Ovary (tissue), 9 donors: ENCODE data around the gene UBXN6. TPM values are rescaled to one million over a fixed set of nuclear protein-coding genes. Genes with fewer than 3 reads are reported as not detected.

Source experiments
- DNase-seq, 5 donors: peaks; one replicate each; pipeline ENCODE4 v3.0.0-alpha.2; 2019 to 2020
- H3K27ac ChIP-seq, 2 donors: fragments of 200-600 bp; one replicate each; pipeline versions ENCODE4 v1.5.1 to v1.8.0; 2019 to 2022
- H3K27me3 ChIP-seq: fragments of 200-600 bp; one replicate; pipeline ENCODE4 v1.8.0; 2022
- H3K36me3 ChIP-seq: fragments of 200-600 bp; sonication (generic); one replicate; pipeline ENCODE4 v1.5.1; 2019
- H3K4me1 ChIP-seq: one replicate; pipeline ENCODE4 v1.8.1; 2013; ENCODE audit warnings: mild to moderate bottlenecking, moderate library complexity; ENCODE audit not compliant: insufficient read depth
- H3K4me3 ChIP-seq: fragments of 200-600 bp; sonication (generic); one replicate; pipeline ENCODE4 v1.5.1; 2017
- H3K9me3 ChIP-seq, 2 donors: fragments of 200-600 bp in 1 of 2; sonication (generic) in 1 of 2; one replicate each; pipeline versions ENCODE4 v1.5.1 to v1.8.1; 2013 to 2019; ENCODE audit warnings: mild to moderate bottlenecking in 1 of 2, moderate library complexity in 1 of 2
- CTCF ChIP-seq, 3 donors: fragments of 450-650 bp in 2 of 3; fragments of 200-600 bp in 1 of 3; IDR thresholded peaks; one replicate each; pipeline versions ENCODE4 v1.5.1 to v1.8.0; 2016 to 2022; ENCODE audit warnings: antibody characterized with exemption in 3 of 3, mild to moderate bottlenecking in 1 of 3
- EP300 ChIP-seq: sonication (generic); formaldehyde crosslinking; IDR thresholded peaks from one replicate; pipeline ENCODE4 v1.6.1; 2017; ENCODE audit warnings: antibody characterized with exemption
- POLR2A ChIP-seq: fragments of 450-650 bp; IDR thresholded peaks from one replicate; pipeline ENCODE4 v1.6.1; 2017; ENCODE audit warnings: antibody characterized with exemption, mild to moderate bottlenecking, moderate library complexity
- WGBS, 3 donors: extraction: QIAGEN DNeasy Blood & Tissue Kit in 1 of 3; methylation state at CpG; one replicate each; pipeline versions ENCODE4 v1.1.5 to v1.1.7; 2013 to 2017; 5-methylcytosine and 5-hydroxymethylcytosine counted together
- intact Hi-C, 4 donors: fragments of 100-400 bp; cut with DNase I; formaldehyde crosslinking; loops; one replicate each; pipeline versions ENCODE4 v1.11.0 to v1.15.1; 2022 to 2023
- polyA plus RNA-seq, 2 donors: library from polyadenylated mRNA; stranded (reverse); fragments of 200-250 nt in 1 of 2; fragments of 350-450 nt in 1 of 2; fragmentation: Illumina TruSeq in 1 of 2; extraction: RNeasy Lipid Tissue Mini Kit (QIAGEN cat#74804) in 1 of 2; gene quantifications; one replicate each; pipeline ENCODE4 v1.2.3, GENCODE V29; 2013 to 2014
- total RNA-seq, 7 donors: library from RNA; depleted of rRNA in 2 of 7; stranded (reverse); fragments of >200 nt in 2 of 7; fragmentation: NEBNext Ultra II Directional in 3 of 7; extraction: Animal tissue kit (Norgen Biotek cat#: 25700) in 3 of 7; gene quantifications; one replicate each; pipeline versions ENCODE4 v1.1.0 to v1.2.4, GENCODE V29; 2016 to 2023
- donor health status: DM: no; HTN: no; CAD: no; lungs with moderate emphysema.
- donor health status: DM: no; HTN: no; CAD: no.
- donor health status: Bipolar disorder and iron deficiency.
- donor health status: DM: yes; HTN: yes; CAD: no.
- donor health status: DM: no; HTN: no; CAD: no.
- donor health status: DM: yes; HTN: yes; CAD: no.

UBXN6 gene
- total and polyA plus RNA-seq, 9 donors, result 19.3 to 170 (median 133) TPM

GRCh38 chr19:4444765-4445741 is 12.5 kb downstream of the UBXN6 start:
- no peak overlapping the region for H3K4me3 ChIP-seq
- H3K9me3 ChIP-seq, result no peaks in the 10 kb centered on the region
- H3K36me3 ChIP-seq, result no peaks in the 10 kb centered on the region
- peak overlapping the region in 1 of 2 donors; percentile 60 for H3K27ac ChIP-seq
- no peaks in the 10 kb centered on the region for H3K4me1 ChIP-seq
- H3K27me3 ChIP-seq, result no peaks in the 10 kb centered on the region
- intact Hi-C loops, result loop anchor here in 2 of 4 donors (10.0 kb wide), 1 partner anchor 180 kb away; no protein-coding TSS in a partner anchor
- WGBS, 3 donors, result 69 to 79% (median 71%) methylated on average over 33 to 36 of the region's 36 CpGs
- TF ChIP-seq CTCF (IDR thresholded peaks at IDR 0.05) (no peak), POLR2A (no peak), EP300 (no peak)
- peak in 1 of 5 donors; percentile 25 for DNase-seq

GRCh38 chr19:4443966-4444764 is 13.4 kb downstream of the UBXN6 start:
- Histone ChIP-seq H3K27me3 (no peaks in the 10 kb centered on the region), H3K27ac (no peak overlapping the region), H3K4me1 (no peaks in the 10 kb centered on the region), H3K9me3 (no peaks in the 10 kb centered on the region), H3K36me3 (no peaks in the 10 kb centered on the region), H3K4me3 (no peak overlapping the region)
- 76 to 80% (median 77%) methylated on average over 19 to 20 of the region's 20 CpGs for WGBS, 3 donors
- intact Hi-C loops, result loop anchor here in 2 of 4 donors (10.0 kb wide), 1 partner anchor 179 kb away; no protein-coding TSS in a partner anchor
- no peak for TF ChIP-seq CTCF (IDR thresholded peaks at IDR 0.05)
- no peak for TF ChIP-seq EP300
- no peak for TF ChIP-seq POLR2A
- DNase-seq, result no peak

- TF ChIP-seq CTCF (IDR thresholded peaks at IDR 0.05) (no peak), EP300 (no peak), POLR2A (no peak)
- Histone ChIP-seq H3K36me3 (no peaks in the 10 kb centered on the region), H3K4me1 (no peaks in the 10 kb centered on the region), H3K9me3 (no peaks in the 10 kb centered on the region), H3K4me3 (no peak overlapping the region), H3K27ac (no peak overlapping the region), H3K27me3 (no peaks in the 10 kb centered on the region)
- 89 to 91% (median 89%) methylated on average over 15 of the region's 15 CpGs for whole genome bisulfite sequencing, 3 donors
- intact Hi-C loops, result loop anchor here in 2 of 4 donors (10.0 kb wide), 1 partner anchor 178 kb away; no protein-coding TSS in a partner anchor
- no peak for DNase-seq
Measured at GRCh38 chr19:4443188-4443587, 14.4 kb downstream of the UBXN6 start.

GRCh38 chr19:4442819-4443146 is 14.8 kb downstream of the UBXN6 start:
- H3K4me1 ChIP-seq, result no peaks in the 10 kb centered on the region
- 76 to 82% (median 77%) methylated on average over 10 of the region's 10 CpGs for WGBS, 3 donors
- no peaks in the 10 kb centered on the region for H3K36me3 ChIP-seq
- H3K27me3 ChIP-seq, result no peaks in the 10 kb centered on the region
- intact Hi-C loops, result loop anchor here in 2 of 4 donors (10.0 kb wide), 1 partner anchor 178 kb away; no protein-coding TSS in a partner anchor
- no peak overlapping the region for H3K4me3 ChIP-seq
- TF ChIP-seq EP300 (no peak), POLR2A (no peak), CTCF (IDR thresholded peaks at IDR 0.05) (no peak)
- no peaks in the 10 kb centered on the region for H3K9me3 ChIP-seq
- DNase-seq, result no peak
- no peak overlapping the region for H3K27ac ChIP-seq
